GM18861 (cell line): ENCODE measurements around the gene MYL7.

Experiments used
- ATAC-seq: cut with Tn5 transposase; IDR thresholded peaks from one replicate; pipeline ENCODE4 v1.9.1; 2021; ENCODE audit not compliant: unreplicated experiment

Gene MYL7

DNA sequence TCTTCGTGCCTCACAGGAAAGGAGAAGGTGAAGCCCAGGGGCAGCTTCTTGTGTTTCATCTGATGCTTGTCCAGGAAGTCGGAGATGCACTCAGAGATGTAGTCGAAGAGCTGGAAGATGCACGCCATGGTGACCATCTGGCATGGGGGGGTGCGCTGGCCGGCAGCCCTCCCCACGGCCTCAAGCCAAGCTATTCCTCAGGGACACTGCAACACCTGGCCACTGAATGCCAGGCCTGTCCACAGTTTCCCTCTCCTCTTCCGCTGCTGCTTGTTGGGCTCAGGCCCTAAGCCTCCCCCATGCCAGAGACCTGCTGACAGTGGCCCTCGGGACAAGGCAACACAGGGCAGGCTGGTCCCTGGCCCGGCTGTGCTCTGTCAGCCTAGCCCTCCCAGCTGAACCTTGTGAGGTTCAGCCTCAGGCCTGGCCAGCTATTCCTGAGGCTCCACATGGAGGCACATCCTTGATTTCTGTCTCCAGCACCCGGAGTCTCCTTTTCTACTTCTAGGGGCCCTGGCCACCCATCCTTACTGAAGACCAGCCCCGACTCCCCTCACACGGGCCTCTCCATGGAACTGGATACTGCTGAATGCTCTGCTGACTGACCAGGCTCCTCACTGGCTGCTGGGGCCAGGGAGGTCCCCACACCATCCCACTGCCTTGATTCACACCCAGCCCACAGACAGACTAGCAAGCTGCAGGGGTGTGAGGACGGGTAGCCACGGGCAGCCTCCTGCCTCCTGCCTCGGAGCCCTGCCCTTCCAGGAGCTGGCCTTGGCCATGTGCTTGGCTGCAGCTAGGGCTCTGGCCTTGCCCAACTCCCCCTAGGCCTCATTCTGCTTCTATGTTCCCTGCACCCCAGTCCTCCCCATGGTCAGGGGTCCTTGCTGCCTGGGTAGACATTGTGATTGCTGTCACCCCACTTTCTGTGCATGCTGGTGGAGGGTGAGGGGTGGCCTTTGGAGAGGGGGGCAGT lies 10.1 kb upstream of the MYL7 start:
- no peak for ATAC-seq

DNA sequence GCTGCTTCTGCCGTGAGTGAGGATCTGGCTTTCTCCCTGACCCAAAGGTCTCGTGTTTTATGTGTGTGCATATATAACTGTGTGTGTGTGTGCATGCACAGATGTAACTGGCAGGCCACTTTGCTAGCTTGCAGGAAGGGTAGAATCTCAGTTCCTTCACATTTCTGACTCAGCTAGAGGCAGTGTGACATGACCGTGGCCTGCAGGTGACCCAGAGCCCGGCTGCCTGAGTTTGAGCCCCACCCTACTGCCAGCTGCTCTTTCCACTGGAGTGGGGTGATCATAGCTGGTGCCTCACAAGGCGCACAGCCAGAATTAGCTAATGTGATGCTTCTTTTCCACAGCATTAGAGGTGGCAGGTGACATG lies 9.3 kb upstream of the MYL7 start:
- peak; percentile 57 for ATAC-seq

DNA sequence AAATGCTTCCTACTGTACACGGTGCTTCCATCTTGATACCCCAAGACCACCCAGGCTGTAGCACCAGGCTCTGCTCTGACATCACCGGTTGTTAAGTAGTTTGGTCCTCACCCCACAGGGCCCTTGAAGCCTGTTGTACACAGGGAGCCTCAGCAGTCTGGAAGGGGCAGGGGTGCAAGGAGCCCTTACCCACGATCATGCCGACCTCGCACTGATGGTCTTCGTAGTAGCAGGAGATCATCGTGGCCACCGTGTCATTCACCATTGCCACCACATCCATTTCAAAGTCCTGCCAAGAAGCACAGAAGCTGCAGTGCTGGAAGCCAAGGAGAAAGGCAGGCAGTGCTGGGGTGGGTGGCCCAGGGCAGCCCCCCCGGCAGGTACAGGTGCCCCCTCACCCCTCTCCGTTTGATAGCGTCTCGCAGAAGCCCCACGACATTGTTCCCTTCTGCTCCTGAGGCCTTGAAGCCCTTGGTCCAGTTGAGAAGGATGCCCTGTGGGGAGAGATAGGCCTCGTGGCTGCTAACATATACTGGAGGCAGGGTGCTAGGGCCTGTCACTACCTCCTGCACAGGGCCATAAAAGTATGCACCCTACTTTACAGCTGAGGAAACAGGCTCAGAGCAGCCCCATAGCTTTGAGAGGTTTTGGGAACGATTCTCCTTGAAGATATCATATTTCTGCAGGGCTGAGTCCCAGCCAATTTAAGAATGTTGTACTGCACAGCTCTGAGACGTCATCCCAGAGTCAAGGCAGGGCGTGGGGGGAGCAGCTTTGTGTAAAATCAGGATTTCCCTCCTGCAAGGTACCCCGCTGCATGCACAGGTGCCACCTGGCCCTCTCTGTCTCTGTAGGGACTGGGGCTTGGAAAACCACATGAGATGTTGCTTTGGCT lies 8.7 kb upstream of the MYL7 start:
- no peak for ATAC-seq

DNA sequence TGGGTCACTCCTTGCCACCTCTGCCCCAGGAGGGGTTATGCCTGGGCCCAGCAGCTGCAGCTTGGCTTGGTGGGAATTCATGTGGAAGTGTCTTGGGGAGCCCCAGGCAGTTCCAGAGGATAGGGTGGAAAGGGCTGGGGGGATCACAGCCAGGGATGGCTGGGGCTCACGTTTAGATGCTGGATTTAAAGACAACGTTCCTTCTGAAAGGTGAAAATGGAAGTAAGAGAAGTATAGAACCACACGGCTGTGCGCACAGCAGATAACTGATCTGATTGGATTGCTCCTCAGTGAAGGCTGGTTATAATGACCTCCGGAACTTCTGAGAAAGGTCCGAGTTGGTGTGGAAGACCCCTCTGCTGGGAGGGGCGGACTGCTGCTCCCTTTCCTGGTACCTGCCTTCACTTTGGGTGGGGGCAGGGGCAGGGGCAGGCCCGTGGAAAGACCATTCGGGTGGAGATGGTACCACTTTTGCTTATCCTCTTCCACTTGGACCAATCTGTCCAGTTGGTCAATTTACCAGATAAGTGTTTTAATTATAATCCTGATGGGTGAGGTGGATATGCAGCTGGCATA lies 7.9 kb upstream of the MYL7 start:
- ATAC-seq = no peak

DNA sequence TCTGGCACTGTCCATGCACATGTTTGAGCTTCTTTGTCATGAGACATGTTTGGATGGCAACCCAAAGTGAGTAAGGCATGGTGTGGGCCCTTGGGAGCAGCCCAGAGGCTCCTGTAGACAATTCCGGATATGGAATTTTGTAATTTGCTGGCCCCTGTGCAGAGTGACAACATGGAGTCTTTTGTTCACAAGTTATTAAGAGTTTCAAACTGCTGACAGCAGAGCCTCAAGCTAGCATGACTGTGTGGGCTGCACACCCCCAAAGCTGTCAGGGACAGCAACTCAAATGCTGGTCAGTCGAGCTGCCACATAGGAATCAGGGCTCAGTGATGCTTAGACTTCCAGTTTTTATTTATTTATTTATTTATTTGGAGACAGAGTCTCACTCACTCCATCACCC lies 7.0 kb upstream of the MYL7 start:
- ATAC-seq = no peak

DNA sequence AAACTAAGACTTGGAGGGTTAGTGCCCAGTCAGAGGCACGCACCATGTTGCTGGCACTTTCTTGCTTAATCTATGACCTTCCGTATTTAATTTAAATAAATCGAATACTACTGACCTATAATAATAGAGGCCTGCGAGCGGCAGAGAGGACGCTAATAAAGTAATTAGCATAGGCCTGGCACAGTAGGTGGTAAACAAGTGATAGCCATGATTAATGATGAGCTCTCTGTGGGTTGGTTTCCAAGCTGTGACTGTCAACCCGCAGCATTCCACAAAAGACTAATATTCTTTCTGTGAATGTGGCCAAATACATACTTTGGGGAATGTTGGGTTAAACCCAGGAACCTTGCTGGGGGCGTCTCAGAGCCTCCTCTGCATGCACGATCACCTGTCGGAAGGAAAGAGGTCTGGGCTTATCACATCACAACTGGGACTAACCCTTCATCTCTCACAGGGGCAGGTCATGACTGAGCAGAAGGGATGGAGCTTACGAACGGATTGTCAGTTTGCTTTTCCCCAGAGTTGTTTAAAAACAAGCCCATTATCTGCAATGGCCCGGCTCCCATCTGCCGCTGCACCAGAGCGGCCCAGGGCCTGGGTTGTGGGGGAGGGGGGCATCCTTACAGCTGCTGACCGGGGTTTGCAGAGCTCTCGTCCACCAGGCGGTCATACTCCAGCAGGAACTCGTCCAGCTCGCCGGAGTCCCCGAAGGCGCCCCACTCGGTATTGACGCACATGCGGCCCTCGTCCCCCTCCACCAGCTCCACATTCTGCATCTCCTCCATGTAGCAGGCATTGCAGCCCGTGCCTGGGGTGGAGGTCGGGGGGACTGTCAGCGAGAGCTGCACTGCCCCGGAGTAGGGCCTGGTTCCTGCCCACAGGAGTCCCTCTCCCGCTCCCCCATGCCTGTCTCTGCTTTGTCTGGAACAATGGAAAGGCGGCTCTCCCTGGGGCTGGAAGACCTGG lies 6.2 kb upstream of the MYL7 start:
- no peak for ATAC-seq

DNA sequence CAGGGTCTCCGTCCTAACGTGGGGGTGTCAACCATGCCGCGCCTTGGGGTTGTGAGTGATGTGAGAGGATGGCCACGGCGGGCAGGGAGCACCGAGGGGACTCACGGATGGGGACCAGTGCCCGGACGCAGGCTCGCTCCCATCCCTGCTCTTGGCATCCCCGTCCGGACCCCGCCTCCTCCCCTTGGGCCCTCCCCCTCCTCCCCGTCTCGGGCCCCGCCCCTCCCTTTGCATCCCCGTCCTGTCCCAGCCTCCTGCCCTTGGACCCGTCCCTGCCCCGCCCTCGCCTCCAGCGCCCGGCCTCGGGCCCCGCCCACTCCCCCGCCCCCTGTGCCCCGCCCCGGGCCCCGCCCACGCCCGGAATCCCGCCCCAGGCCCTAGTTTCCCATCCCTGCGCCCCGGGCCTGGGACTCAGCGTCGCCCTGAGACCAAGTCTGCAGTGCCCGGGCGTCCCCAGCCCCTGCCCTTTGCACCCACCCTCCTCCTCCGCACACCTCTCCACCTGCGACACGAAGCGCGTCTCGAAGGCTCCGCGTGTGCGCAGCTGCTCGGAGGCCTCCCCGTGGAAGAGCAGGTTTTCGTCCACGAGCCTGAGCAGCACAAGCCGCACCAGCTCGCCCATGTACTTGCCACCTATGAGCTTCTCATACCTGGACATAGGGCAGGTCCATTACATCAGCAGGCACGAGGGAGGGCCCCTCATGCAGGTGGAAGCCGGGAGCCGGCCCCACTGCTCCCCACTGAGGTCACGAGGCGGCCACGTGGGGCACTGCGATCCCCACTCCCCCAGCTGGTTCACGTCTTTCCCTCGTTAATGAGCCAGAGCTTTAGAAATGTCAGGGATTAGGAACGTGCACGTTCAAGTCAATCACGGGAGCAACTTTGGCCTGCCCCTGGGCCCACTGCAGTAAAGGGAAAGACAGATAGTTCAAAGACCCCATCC lies 5.1 kb upstream of the MYL7 start:
- ATAC-seq = no peak

DNA sequence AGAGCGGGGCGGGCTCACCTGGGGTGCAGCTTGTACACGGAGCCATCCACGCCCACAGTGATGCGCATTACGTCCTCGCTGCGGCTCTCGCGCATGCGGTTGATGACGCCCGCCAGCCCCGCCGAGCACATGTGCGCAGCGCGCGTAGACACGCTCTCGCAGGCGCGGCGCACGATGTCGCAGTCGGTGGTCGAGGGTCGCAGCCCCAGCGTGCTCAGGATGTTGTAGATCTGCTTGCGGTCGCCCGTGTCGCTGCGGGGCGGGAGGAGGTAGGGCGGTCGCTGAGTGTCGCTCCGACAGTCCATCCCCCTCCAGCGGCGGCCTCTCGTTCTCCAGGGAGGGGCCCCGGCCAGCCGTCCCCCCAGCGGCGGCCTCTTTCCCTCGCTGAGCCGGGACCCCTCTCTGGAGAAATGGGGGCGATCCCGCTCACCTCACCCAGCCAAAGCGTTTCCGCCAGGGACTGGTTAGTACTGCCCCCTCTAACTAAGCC lies 4.4 kb upstream of the MYL7 start:
- ATAC-seq = no peak

DNA sequence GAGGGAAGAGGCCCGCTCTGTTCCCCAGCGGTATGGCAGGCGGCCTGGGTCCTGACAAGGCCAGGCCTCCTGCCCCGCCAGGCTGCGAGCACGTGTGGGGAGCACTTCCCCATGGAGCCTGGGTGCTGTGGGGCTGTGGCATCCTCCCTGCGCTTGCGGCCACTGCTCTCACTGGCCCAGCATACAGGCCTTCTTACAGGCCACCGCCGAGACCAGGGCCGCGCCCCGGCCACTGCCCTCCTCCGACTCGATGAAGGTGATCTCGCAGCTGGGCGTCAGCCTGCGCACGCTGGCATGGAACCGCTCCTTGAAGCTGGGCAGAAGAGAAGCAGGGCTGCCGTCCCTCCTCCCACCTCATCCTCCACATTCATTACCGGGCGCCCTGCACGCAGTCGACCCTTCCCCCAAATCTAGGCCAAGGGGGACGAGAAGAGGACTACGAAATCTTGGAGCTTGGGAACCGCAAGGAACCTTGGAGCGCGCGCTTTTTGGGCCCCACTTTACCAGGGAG lies 3.9 kb upstream of the MYL7 start:
- ATAC-seq = no peak

DNA sequence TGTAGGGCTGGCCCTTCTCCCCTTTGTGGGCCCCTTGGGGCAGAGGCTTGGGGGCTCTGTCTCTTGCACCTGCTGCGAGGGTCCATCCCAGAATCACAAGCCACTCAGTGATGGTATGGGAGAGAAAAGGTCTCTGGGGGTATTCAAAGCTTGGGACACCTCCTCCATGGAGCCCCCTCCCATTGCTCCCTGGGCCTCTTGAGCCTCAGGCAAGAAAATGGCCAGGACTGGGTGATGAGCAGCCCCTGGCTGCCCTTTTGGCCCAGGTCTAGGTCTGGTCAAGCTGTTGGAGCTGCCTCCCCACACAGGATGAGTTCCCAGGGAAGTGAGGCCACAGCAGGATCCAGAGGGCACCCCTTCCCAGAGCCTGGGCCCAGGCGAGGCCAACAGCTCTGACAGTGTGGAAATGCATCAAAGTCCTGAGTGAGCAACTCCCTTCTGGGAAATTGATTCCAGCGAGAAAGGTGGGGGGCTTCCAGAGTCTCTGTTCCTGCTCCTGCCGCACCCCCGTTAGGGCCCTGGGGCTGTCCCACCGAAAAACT lies 3.4 kb upstream of the MYL7 start:
- no peak for ATAC-seq

DNA sequence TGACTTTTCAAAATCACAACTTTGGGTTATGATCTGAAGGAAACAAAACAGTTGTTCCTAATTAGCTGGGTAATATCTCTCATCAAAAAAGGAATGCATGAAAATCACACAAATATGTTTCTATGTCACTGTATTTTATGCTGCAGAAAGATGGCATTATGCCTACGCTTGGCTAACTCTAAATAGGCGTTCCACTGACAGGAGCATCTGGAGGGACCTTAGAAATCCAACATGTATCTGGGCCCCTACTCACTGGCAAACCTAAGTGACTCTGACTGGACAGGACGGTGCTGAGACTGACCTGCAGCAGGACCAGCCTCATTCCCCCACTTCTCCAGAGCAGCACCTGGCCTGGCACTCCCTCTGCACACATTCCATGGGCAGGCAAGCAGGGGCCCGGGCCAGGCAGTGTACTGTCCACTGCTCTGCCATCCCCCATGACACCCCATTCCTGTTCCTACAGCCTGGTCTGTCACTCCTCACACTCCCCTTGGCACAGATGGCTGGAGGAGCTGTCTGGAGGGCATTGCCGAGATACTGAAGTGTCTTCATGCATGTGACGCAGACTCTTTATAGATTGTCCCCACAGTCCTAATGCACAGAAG lies 2.6 kb upstream of the MYL7 start:
- ATAC-seq = no peak

DNA sequence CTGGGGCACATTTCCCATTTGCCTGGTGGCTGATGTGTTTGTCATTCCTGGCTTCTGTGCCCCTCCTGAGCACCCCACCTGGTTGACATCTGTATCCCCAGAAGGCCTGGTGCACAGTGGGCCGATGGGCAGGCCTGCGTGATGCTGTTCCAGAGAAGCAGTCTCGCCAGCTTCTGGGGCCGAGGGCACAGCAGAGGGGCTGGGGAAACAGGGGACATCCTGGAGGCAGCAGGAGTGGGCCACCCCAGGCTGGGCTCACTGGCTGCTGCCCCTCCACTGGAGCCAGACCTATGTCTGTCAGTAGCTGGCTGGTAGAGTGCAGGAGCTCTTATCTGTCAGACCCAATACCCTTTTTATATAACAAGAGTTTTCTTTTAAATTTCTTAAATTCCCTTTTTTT lies 896 bp upstream of the MYL7 start:
- no peak for ATAC-seq

DNA sequence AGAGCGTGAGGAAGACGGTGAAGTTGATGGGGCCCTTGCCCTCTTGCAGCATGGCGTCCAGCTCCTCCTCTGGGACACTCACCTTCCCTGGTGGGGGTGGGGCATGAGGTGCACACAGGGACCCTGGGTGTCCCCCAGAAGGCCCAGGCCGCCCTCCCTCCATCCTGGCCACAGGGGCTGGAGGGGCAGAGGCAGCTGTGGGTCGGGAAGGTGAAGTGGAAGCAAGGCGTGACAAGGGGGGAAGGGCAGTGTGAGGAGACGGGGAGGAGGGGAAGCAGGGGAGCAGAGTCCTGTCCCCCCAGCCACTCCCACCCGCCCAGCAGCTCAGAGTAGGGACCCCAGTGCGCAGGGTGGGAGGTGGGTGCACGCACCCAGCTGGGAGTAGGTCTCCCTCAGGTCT lies 791 bp downstream of the MYL7 start:
- no peak for ATAC-seq

DNA sequence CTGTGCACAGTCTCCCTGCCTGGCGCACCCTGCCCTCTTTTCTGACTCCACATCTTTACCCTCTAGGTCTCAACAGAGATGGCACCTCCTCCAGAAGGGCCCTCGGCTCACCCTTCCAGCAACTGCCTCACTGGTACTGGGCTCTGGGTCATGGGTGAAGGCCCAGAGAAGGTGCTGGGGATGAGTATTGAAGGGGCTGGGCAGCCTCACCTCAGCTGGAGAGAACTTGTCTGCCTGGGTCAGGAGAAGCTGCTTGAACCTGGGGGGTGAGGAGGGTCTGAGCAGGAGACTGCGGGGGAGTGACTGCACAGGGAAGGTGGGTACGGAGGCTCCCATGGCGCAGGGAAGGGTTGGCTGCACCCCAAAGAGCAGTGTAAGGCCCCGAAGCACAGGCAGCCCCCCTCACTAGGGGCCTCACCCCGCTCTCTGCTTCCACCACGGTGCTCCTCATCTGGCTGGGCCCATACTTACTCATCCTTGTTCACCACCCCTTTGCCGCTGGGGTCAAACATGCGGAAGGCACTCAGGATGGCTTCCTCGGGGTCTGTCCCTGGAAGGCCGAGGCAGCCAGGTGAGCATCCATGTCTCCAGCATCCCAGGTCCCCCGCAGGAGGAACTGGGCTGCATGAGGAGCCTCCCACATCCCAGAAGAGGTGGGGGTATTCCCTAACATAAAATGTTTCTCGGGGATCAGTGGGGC lies 1.7 kb downstream of the MYL7 start:
- no peak for ATAC-seq

DNA sequence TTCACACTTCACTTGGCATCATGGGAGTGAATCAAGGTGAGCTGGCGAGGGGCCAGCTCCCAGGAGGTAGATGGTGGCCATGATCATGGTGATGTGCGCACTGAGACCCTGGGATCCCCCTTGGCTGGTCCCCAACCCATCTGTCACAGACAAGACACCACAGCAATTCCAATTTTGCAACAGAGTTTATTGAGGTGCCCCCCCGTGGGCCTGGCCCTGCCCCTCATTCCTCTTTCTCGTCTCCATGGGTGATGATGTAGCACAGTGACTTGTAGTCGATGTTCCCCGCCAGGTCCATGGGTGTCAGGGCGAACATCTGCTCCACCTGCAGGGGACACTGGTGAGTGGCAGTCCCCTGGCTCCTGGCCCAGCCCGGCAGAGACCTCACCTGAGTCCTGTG lies 2.4 kb downstream of the MYL7 start:
- ATAC-seq = no peak

DNA sequence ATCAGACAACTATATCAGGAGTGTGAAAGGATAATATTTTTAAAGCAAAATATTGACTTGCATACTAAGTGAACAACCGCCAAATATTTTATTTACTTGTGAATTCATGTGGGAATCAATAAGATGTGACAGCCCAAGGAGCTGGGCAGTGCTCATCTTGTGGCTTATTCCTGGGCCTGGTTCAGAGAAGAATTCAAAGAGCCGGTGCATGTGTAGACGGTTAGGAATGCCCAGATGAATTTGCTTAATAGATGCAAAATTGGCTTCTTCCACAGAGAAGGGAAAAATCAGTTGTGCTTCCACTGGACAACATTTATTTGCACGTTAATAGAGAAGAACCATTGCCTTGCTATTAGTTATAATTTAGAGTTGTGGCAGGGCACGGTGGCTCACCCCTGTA lies 4.4 kb downstream of the MYL7 start:
- no peak for ATAC-seq

DNA sequence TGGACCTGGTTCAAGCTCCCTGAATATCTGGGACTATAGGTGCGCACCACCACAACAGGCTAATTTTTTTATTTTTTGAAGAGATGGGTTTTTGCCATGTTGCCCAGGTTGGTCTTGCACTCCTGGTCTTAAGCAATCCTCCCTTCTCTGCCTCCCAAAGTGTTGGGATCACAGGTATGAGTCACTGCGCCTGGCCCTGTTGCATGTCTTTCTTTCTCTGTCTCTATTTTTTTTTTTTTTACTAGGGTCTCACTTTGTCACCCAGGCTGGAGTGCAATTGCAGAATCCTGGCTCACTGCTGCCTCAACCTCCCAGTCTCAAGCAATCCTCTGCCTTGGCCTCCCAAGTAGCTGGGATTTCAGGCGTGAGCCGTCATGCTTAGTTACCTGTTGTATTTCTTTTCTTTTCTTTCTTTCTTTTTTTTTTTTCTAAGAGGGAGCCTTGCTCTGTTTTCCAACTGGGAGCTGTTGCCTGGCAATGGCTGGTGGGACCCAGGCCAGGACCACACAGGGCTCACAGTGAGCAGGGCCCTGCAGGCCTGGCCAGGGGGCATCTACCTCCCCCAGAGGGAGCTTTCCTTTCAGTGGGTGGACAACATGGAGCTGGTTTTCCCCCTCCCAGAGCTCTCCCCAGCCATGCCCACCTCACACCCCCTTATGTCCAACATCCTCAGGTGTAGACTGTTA lies 6.0 kb downstream of the MYL7 start:
- ATAC-seq = no peak
